ENCODE data around the gene PLEKHA5.

GRCh38 chr12:19144287-19144686 lies 14.8 kb downstream of the PLEKHA5 start:
- TF ChIP-seq CTCF (IDR thresholded peaks at IDR 0.05) (no peak), EP300 (IDR thresholded peaks at IDR 0.05) (no peak), POLR2A (IDR thresholded peaks at IDR 0.05) (no peak), POLR2AphosphoS5 (IDR thresholded peaks at IDR 0.05) (no peak)

Data from sigmoid colon (tissue), 4 donors.